ENCODE results near the gene NADK2.
"Not testable (repeated sequence)": the region's sequence is repeated elsewhere in the genome, so short reads cannot be mapped to it uniquely, and the experiment has no call there.

NADK2 gene

GRCh38 chr5:36241631-36242533 lies at the start of gene NADK2:
TSS of gene NADK2 (minus strand) at chr5:36241925. CDS start at chr5:36241798, 127 bp downstream.
- peak; percentile 67 for TF ChIP-seq CTCF (IDR thresholded peaks at IDR 0.05; ENCODE audit: borderline replicate concordance, insufficient read depth, low read depth, low read length)
- H3K4me3 ChIP-seq (ENCODE audit: low read depth, low read length): peak within 1 kb of the TSS; percentile 64

GRCh38 chr5:36285837-36286615 lies 44.3 kb upstream of the NADK2 start:
- no peak overlapping the region for H3K4me3 ChIP-seq (ENCODE audit: low read depth, low read length)
- TF ChIP-seq CTCF (IDR thresholded peaks at IDR 0.05; ENCODE audit: borderline replicate concordance, insufficient read depth, low read depth, low read length): no peak

GRCh38 chr5:36283775-36284174 lies 42.0 kb upstream of the NADK2 start:
- H3K4me3 ChIP-seq (ENCODE audit: low read depth, low read length): not testable (repeated sequence)

- no peak overlapping the region for H3K4me3 ChIP-seq (ENCODE audit: low read depth, low read length)
- no peak for TF ChIP-seq CTCF (IDR thresholded peaks at IDR 0.05; ENCODE audit: borderline replicate concordance, insufficient read depth, low read depth, low read length)
These were observed 39.9 kb upstream of the NADK2 start for GRCh38 chr5:36281626-36282025.

- no peak for TF ChIP-seq CTCF (IDR thresholded peaks at IDR 0.05; ENCODE audit: borderline replicate concordance, insufficient read depth, low read depth, low read length)
- no peak overlapping the region for H3K4me3 ChIP-seq (ENCODE audit: low read depth, low read length)
These were observed 37.5 kb upstream of the NADK2 start for GRCh38 chr5:36279054-36279698.

- H3K4me3 ChIP-seq (ENCODE audit: low read depth, low read length): no peak overlapping the region
- no peak for TF ChIP-seq CTCF (IDR thresholded peaks at IDR 0.05; ENCODE audit: borderline replicate concordance, insufficient read depth, low read depth, low read length)
These were observed 35.9 kb upstream of the NADK2 start for GRCh38 chr5:36277521-36278176.

GRCh38 chr5:36276864-36277263 lies 35.1 kb upstream of the NADK2 start:
- no peak for TF ChIP-seq CTCF (IDR thresholded peaks at IDR 0.05; ENCODE audit: borderline replicate concordance, insufficient read depth, low read depth, low read length)
- H3K4me3 ChIP-seq (ENCODE audit: low read depth, low read length): no peak overlapping the region
